ENCODE data around the gene DACH1.

DNA sequence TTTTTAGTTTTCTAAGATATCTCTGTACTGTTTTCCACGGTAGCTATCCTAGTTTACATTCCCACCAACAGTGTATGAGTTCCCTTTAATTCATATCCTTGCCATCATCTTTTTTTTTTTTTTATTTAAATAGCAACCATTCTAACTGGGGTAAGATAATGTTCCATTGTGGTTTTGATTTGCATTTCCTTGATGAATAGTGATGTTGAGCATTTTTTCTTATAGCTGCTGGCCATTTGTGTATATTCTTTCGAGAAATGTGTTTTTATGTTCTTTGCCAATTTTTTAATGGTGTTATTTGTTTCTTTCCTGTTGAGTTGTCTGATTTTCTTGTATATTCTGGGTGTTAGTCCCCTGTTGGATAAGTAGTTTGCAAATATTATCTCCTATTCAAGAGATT lies 454.8 kb downstream of the DACH1 start:
- TF ChIP-seq ETV6 (CRISPR knock-in tag; IDR thresholded peaks at IDR 0.05) (no peak), NFYB (CRISPR knock-in tag; conservative IDR thresholded peaks at IDR 0.05; ENCODE audit: low read depth) (no peak), SMAD3 (CRISPR knock-in tag; IDR thresholded peaks at IDR 0.05; ENCODE audit: borderline replicate concordance) (no peak), TCF7 (CRISPR knock-in tag; IDR thresholded peaks at IDR 0.05; ENCODE audit: low read depth) (no peak), NR2C2 (CRISPR knock-in tag; IDR thresholded peaks at IDR 0.05) (no peak)
- TF ChIP-seq, protein P1, sequence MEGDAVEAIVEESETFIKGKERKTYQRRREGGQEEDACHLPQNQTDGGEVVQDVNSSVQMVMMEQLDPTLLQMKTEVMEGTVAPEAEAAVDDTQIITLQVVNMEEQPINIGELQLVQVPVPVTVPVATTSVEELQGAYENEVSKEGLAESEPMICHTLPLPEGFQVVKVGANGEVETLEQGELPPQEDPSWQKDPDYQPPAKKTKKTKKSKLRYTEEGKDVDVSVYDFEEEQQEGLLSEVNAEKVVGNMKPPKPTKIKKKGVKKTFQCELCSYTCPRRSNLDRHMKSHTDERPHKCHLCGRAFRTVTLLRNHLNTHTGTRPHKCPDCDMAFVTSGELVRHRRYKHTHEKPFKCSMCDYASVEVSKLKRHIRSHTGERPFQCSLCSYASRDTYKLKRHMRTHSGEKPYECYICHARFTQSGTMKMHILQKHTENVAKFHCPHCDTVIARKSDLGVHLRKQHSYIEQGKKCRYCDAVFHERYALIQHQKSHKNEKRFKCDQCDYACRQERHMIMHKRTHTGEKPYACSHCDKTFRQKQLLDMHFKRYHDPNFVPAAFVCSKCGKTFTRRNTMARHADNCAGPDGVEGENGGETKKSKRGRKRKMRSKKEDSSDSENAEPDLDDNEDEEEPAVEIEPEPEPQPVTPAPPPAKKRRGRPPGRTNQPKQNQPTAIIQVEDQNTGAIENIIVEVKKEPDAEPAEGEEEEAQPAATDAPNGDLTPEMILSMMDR (IDR thresholded peaks at IDR 0.05) = no peak
- TF ChIP-seq, protein P2, sequence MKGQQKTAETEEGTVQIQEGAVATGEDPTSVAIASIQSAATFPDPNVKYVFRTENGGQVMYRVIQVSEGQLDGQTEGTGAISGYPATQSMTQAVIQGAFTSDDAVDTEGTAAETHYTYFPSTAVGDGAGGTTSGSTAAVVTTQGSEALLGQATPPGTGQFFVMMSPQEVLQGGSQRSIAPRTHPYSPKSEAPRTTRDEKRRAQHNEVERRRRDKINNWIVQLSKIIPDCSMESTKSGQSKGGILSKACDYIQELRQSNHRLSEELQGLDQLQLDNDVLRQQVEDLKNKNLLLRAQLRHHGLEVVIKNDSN (CRISPR knock-in tag; IDR thresholded peaks at IDR 0.05) = no peak
- TF ChIP-seq, protein P3, sequence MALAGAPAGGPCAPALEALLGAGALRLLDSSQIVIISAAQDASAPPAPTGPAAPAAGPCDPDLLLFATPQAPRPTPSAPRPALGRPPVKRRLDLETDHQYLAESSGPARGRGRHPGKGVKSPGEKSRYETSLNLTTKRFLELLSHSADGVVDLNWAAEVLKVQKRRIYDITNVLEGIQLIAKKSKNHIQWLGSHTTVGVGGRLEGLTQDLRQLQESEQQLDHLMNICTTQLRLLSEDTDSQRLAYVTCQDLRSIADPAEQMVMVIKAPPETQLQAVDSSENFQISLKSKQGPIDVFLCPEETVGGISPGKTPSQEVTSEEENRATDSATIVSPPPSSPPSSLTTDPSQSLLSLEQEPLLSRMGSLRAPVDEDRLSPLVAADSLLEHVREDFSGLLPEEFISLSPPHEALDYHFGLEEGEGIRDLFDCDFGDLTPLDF (CRISPR knock-in tag; IDR thresholded peaks at IDR 0.05) = no peak
- TF ChIP-seq, protein P4, sequence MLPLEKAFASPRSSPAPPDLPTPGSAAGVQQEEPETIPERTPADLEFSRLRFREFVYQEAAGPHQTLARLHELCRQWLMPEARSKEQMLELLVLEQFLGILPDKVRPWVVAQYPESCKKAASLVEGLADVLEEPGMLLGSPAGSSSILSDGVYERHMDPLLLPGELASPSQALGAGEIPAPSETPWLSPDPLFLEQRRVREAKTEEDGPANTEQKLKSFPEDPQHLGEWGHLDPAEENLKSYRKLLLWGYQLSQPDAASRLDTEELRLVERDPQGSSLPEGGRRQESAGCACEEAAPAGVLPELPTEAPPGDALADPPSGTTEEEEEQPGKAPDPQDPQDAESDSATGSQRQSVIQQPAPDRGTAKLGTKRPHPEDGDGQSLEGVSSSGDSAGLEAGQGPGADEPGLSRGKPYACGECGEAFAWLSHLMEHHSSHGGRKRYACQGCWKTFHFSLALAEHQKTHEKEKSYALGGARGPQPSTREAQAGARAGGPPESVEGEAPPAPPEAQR (CRISPR knock-in tag; IDR thresholded peaks at IDR 0.05) = no peak
